DMS 273 (cell line): ENCODE results near the gene RAP1GAP2.
"Not testable (repeated sequence)": the region's sequence is repeated elsewhere in the genome, so short reads cannot be mapped to it uniquely, and the experiment has no call there.

Experiments
- DNase-seq: peaks from one replicate; lab custom pipeline; 2025; ENCODE audit not compliant: unreplicated experiment; lab: John Stamatoyannopoulos, UW

The RAP1GAP2 gene

GRCh38 chr17:2880050-2880449, 83.8 kb downstream of the RAP1GAP2 start:
- no peak for DNase-seq

- DNase-seq, result no peak
These were observed 85.1 kb downstream of the RAP1GAP2 start for GRCh38 chr17:2881295-2881694.

- DNase-seq, result peak; percentile 70
These were observed 87.4 kb downstream of the RAP1GAP2 start for GRCh38 chr17:2883544-2884213.

GRCh38 chr17:2885733-2886132, 89.5 kb downstream of the RAP1GAP2 start:
- peak; percentile 16 for DNase-seq

- DNase-seq, result no peak
These were observed 92.1 kb downstream of the RAP1GAP2 start for GRCh38 chr17:2888326-2888725.

- DNase-seq, result no peak
These were observed 93.0 kb downstream of the RAP1GAP2 start for GRCh38 chr17:2889256-2889655.

GRCh38 chr17:2890778-2891177, 94.5 kb downstream of the RAP1GAP2 start:
- DNase-seq, result not testable (repeated sequence)

GRCh38 chr17:2892305-2892971, 96.2 kb downstream of the RAP1GAP2 start:
- DNase-seq, result peak; percentile 45

- no peak for DNase-seq
These were observed 97.2 kb downstream of the RAP1GAP2 start for GRCh38 chr17:2893422-2893914.

GRCh38 chr17:2894782-2895181, 98.5 kb downstream of the RAP1GAP2 start:
- DNase-seq, result no peak

- DNase-seq, result peak; percentile 53
These were observed 101.4 kb downstream of the RAP1GAP2 start for GRCh38 chr17:2897605-2898004.

- no peak for DNase-seq
These were observed 102.2 kb downstream of the RAP1GAP2 start for GRCh38 chr17:2898255-2898926.

GRCh38 chr17:2899906-2900305, 103.7 kb downstream of the RAP1GAP2 start:
- DNase-seq, result no peak

- no peak for DNase-seq
These were observed 104.6 kb downstream of the RAP1GAP2 start for GRCh38 chr17:2900842-2901241.

GRCh38 chr17:2901582-2901981, 105.3 kb downstream of the RAP1GAP2 start:
- DNase-seq, result no peak

- no peak for DNase-seq
These were observed 106.3 kb downstream of the RAP1GAP2 start for GRCh38 chr17:2902546-2902945.

GRCh38 chr17:2903193-2903974, 107.1 kb downstream of the RAP1GAP2 start:
- no peak for DNase-seq

GRCh38 chr17:2904135-2904534, 107.9 kb downstream of the RAP1GAP2 start:
- DNase-seq, result peak; percentile 92

GRCh38 chr17:2905269-2905668, 109.0 kb downstream of the RAP1GAP2 start:
- DNase-seq, result no peak

GRCh38 chr17:2905696-2906501, 109.7 kb downstream of the RAP1GAP2 start:
- DNase-seq, result no peak
